Activated T-cell treated with anti-CD3 and anti-CD28 coated beads, Interleukin-2, amount 50 U/mL, for 24 hours (primary cell): ENCODE data around the gene ZFX.

ENCODE experiments used
- DNase-seq: peaks from one replicate; pipeline ENCODE4 v3.0.0-alpha.2; 2020
- H3K27ac Mint-ChIP-seq: 2 replicates; pipeline ENCODE4 v1.8.0; 2020; ENCODE audit warnings: mild to moderate bottlenecking, mixed read lengths
- H3K27me3 Mint-ChIP-seq: 2 replicates; pipeline ENCODE4 v1.8.0; 2020; ENCODE audit warnings: mixed read lengths
- H3K36me3 Mint-ChIP-seq: 2 replicates; pipeline ENCODE4 v1.8.0; 2020; ENCODE audit warnings: low read depth, mixed read lengths
- H3K4me1 Mint-ChIP-seq: 2 replicates; pipeline ENCODE4 v1.8.0; 2020; ENCODE audit warnings: low read depth, mixed read lengths
- H3K4me3 Mint-ChIP-seq: 2 replicates; pipeline ENCODE4 v1.8.0; 2020; ENCODE audit warnings: mild to moderate bottlenecking, moderate library complexity, mixed read lengths
- H3K9me3 Mint-ChIP-seq: 2 replicates; pipeline ENCODE4 v1.8.0; 2020; ENCODE audit warnings: mixed read lengths

Gene ZFX

GRCh38 chrX:24167719-24168472, 18.4 kb downstream of the ZFX start:
- Mint-ChIP-seq H3K27ac (peak overlapping the region; percentile 82), H3K4me3 (no peak overlapping the region), H3K36me3 (peaks cover 65% of the 10 kb centered on the region), H3K9me3 (no peaks in the 10 kb centered on the region), H3K27me3 (no peaks in the 10 kb centered on the region), H3K4me1 (peaks cover 77% of the 10 kb centered on the region)
- no peak for DNase-seq

GRCh38 chrX:24168807-24169206, 19.3 kb downstream of the ZFX start:
- peak overlapping the region; percentile 19 for H3K4me3 Mint-ChIP-seq
- no peaks in the 10 kb centered on the region for H3K9me3 Mint-ChIP-seq
- no peak for DNase-seq
- peak overlapping the region; percentile 92 for H3K27ac Mint-ChIP-seq
- H3K27me3 Mint-ChIP-seq = no peaks in the 10 kb centered on the region
- peaks cover 70% of the 10 kb centered on the region for H3K36me3 Mint-ChIP-seq
- H3K4me1 Mint-ChIP-seq = peaks cover 74% of the 10 kb centered on the region

GRCh38 chrX:24169211-24169610, 19.7 kb downstream of the ZFX start:
- H3K36me3 Mint-ChIP-seq = peaks cover 69% of the 10 kb centered on the region
- peak overlapping the region; percentile 8 for H3K4me3 Mint-ChIP-seq
- H3K27ac Mint-ChIP-seq = peak overlapping the region; percentile 92
- no peaks in the 10 kb centered on the region for H3K9me3 Mint-ChIP-seq
- DNase-seq = no peak
- peaks cover 70% of the 10 kb centered on the region for H3K4me1 Mint-ChIP-seq
- no peaks in the 10 kb centered on the region for H3K27me3 Mint-ChIP-seq

- H3K4me1 Mint-ChIP-seq = peaks cover 48% of the 10 kb centered on the region
- H3K4me3 Mint-ChIP-seq = no peak overlapping the region
- peaks cover 72% of the 10 kb centered on the region for H3K36me3 Mint-ChIP-seq
- DNase-seq = no peak
- H3K9me3 Mint-ChIP-seq = no peaks in the 10 kb centered on the region
- H3K27ac Mint-ChIP-seq = no peak overlapping the region
- no peaks in the 10 kb centered on the region for H3K27me3 Mint-ChIP-seq
Observed at GRCh38 chrX:24173115-24173847, 23.8 kb downstream of the ZFX start.

GRCh38 chrX:24175276-24175675, 25.7 kb downstream of the ZFX start:
- H3K4me1 Mint-ChIP-seq = peaks cover 39% of the 10 kb centered on the region
- H3K27ac Mint-ChIP-seq = peak overlapping the region; percentile 82
- DNase-seq = no peak
- no peaks in the 10 kb centered on the region for H3K27me3 Mint-ChIP-seq
- no peak overlapping the region for H3K4me3 Mint-ChIP-seq
- peaks cover 60% of the 10 kb centered on the region for H3K36me3 Mint-ChIP-seq
- H3K9me3 Mint-ChIP-seq = no peaks in the 10 kb centered on the region

GRCh38 chrX:24178441-24178840, 28.9 kb downstream of the ZFX start:
- Mint-ChIP-seq H3K4me1 (peaks cover 23% of the 10 kb centered on the region), H3K27ac (no peak overlapping the region), H3K9me3 (no peaks in the 10 kb centered on the region), H3K36me3 (peaks cover 38% of the 10 kb centered on the region), H3K27me3 (no peaks in the 10 kb centered on the region), H3K4me3 (no peak overlapping the region)
- DNase-seq = no peak

GRCh38 chrX:24184018-24184417, 34.5 kb downstream of the ZFX start:
- Mint-ChIP-seq H3K4me3 (no peak overlapping the region), H3K36me3 (peaks cover 48% of the 10 kb centered on the region), H3K4me1 (peaks cover 44% of the 10 kb centered on the region), H3K27ac (no peak overlapping the region), H3K27me3 (no peaks in the 10 kb centered on the region), H3K9me3 (no peaks in the 10 kb centered on the region)
- DNase-seq = no peak

GRCh38 chrX:24186483-24186882, 37.0 kb downstream of the ZFX start:
- Mint-ChIP-seq H3K4me3 (no peak overlapping the region), H3K27ac (peak overlapping the region; percentile 49), H3K36me3 (peaks cover 69% of the 10 kb centered on the region), H3K9me3 (no peaks in the 10 kb centered on the region), H3K4me1 (peaks cover 51% of the 10 kb centered on the region), H3K27me3 (no peaks in the 10 kb centered on the region)
- DNase-seq = no peak

GRCh38 chrX:24186986-24187385, 37.5 kb downstream of the ZFX start:
- H3K4me3 Mint-ChIP-seq = no peak overlapping the region
- no peaks in the 10 kb centered on the region for H3K27me3 Mint-ChIP-seq
- no peak for DNase-seq
- H3K4me1 Mint-ChIP-seq = peaks cover 53% of the 10 kb centered on the region
- no peaks in the 10 kb centered on the region for H3K9me3 Mint-ChIP-seq
- H3K36me3 Mint-ChIP-seq = peaks cover 73% of the 10 kb centered on the region
- H3K27ac Mint-ChIP-seq = no peak overlapping the region

GRCh38 chrX:24189490-24189889, 40.0 kb downstream of the ZFX start:
- Mint-ChIP-seq H3K4me3 (no peak overlapping the region), H3K9me3 (no peaks in the 10 kb centered on the region), H3K36me3 (peaks cover 83% of the 10 kb centered on the region), H3K27me3 (no peaks in the 10 kb centered on the region), H3K27ac (no peak overlapping the region), H3K4me1 (peaks cover 69% of the 10 kb centered on the region)
- DNase-seq = no peak

DNA sequence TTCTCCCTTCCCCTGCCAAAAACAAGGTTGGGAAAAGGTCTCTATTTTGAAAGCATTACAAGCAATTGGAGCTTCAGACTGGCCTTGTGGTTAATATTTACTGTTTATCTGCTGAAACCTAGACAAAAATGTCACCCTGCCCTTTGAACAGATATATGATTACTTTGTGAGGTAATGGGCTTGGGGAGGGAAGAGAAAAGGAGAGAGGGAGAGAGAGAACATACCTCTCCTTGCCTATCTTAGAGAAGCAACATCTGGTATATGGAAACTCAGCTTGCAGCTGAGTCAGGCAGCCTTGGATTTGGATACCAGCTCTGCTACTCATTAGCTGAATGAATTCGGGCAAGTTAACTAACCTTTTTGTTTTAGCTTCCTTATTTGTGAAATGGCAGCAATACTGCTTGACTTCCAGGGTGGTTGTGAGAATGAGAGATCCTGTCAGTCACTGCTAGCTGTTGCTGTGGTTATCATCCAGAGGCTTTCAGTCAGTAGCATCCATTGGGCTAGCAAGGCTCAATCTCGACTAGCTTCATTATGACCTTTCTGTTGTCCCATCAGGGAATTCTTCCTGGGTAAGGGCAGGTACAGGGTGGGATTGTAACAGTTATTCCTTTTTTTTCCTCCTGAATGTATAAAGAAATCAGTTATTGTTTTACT, 41.1 kb downstream of the ZFX start:
- Mint-ChIP-seq H3K27me3 (no peaks in the 10 kb centered on the region), H3K27ac (peak overlapping the region; percentile 58), H3K4me1 (peaks cover 67% of the 10 kb centered on the region), H3K9me3 (no peaks in the 10 kb centered on the region), H3K36me3 (peaks cover 87% of the 10 kb centered on the region), H3K4me3 (no peak overlapping the region)
- DNase-seq = no peak

- H3K9me3 Mint-ChIP-seq = no peaks in the 10 kb centered on the region
- H3K27me3 Mint-ChIP-seq = no peaks in the 10 kb centered on the region
- no peak overlapping the region for H3K4me3 Mint-ChIP-seq
- DNase-seq = no peak
- H3K4me1 Mint-ChIP-seq = peaks cover 65% of the 10 kb centered on the region
- H3K27ac Mint-ChIP-seq = no peak overlapping the region
- peaks cover 77% of the 10 kb centered on the region for H3K36me3 Mint-ChIP-seq
Observed at GRCh38 chrX:24196509-24196908, 47.0 kb downstream of the ZFX start.

GRCh38 chrX:24198101-24198500, 48.6 kb downstream of the ZFX start:
- Mint-ChIP-seq H3K27ac (no peak overlapping the region), H3K27me3 (no peaks in the 10 kb centered on the region), H3K36me3 (peaks cover 79% of the 10 kb centered on the region), H3K4me1 (peaks cover 69% of the 10 kb centered on the region), H3K9me3 (no peaks in the 10 kb centered on the region), H3K4me3 (no peak overlapping the region)
- DNase-seq = no peak

GRCh38 chrX:24200133-24200532, 50.6 kb downstream of the ZFX start:
- Mint-ChIP-seq H3K4me1 (peaks cover 77% of the 10 kb centered on the region), H3K4me3 (no peak overlapping the region), H3K9me3 (no peaks in the 10 kb centered on the region), H3K27ac (peak overlapping the region; percentile 78), H3K27me3 (no peaks in the 10 kb centered on the region), H3K36me3 (peaks cover 82% of the 10 kb centered on the region)
- DNase-seq = no peak

GRCh38 chrX:24201216-24201615, 51.7 kb downstream of the ZFX start:
- H3K4me3 Mint-ChIP-seq = no peak overlapping the region
- no peak overlapping the region for H3K27ac Mint-ChIP-seq
- H3K4me1 Mint-ChIP-seq = peaks cover 73% of the 10 kb centered on the region
- peaks cover 80% of the 10 kb centered on the region for H3K36me3 Mint-ChIP-seq
- no peaks in the 10 kb centered on the region for H3K27me3 Mint-ChIP-seq
- DNase-seq = no peak
- H3K9me3 Mint-ChIP-seq = no peaks in the 10 kb centered on the region
